Measurements from ENCODE around the gene CTRB2.

Gene CTRB2

GRCh38 chr16:75175074-75175473, 31.9 kb downstream of the CTRB2 start:
- no peak for DNase-seq (ENCODE audit: low read depth in 2 of 2)

DNA sequence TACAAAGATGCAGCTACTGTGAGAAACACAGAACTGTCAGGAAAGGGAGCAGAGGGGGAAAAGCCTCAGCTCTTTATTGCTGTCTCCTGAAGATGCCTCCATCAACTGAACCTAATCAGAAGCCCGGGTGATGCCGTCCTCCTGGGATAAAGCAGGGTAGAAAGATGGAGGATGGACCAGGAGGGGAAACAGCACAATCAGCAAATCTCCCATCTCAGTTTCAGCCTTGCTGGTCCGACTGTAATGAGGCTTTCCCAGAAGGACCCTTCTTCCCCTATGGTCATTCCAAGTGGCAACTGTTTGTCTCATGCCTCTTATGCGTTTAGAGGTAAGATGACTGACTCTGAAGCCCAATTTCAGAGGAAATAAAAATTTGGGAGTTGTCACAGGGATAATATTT, 34.4 kb downstream of the CTRB2 start:
- no peak for DNase-seq (ENCODE audit: low read depth in 2 of 2)

GRCh38 chr16:75169899-75170405, 37.0 kb downstream of the CTRB2 start:
- DNase-seq (ENCODE audit: low read depth in 2 of 2), result no peak

DNA sequence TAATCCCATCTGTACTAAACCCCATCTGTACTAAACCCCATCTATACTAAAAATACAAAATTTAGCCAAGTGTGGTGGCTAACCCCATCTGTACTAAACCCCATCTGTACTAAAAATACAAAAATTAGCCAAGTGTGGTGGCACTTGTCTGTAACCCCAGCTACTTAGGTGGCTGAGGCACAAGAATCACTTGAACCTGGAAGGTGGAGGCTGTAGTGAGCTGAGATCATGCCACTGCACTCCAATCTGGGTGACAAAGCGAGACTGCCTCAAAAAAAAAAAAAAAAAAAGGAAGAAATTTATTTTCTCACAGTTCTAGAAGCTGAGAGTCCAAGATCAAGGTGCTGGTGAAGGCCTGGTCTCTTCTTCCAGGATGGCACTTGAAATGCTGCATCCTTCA, 46.6 kb downstream of the CTRB2 start:
- DNase-seq (ENCODE audit: low read depth in 2 of 2), result no peak
